SK-N-SH treated with all-trans-retinoic acid at 6 μM for 48 hours (cell line): Measurements from ENCODE around the gene DEAF1.

Experiments used
- ARNTL ChIP-seq: fragments of 450-650 bp; formaldehyde crosslinking; IDR thresholded peaks from 2 replicates; pipeline ENCODE4 v1.5.0; 2020; ENCODE audit warnings: low read depth, mild to moderate bottlenecking, moderate library complexity, borderline replicate concordance
- BACH2 ChIP-seq: fragments of 250-450 bp; sonication (Bioruptor Pico); IDR thresholded peaks from 2 replicates; pipeline ENCODE4 v1.9.0; 2021; ENCODE audit warnings: mild to moderate bottlenecking, borderline replicate concordance
- TF ChIP-seq, protein P1 (sequence below): fragments of 250-450 bp; sonication (Bioruptor Pico); IDR thresholded peaks from 2 replicates; pipeline ENCODE4 v1.8.0; 2021; ENCODE audit warnings: low read depth, mild to moderate bottlenecking, moderate library complexity, borderline replicate concordance

DNA sequence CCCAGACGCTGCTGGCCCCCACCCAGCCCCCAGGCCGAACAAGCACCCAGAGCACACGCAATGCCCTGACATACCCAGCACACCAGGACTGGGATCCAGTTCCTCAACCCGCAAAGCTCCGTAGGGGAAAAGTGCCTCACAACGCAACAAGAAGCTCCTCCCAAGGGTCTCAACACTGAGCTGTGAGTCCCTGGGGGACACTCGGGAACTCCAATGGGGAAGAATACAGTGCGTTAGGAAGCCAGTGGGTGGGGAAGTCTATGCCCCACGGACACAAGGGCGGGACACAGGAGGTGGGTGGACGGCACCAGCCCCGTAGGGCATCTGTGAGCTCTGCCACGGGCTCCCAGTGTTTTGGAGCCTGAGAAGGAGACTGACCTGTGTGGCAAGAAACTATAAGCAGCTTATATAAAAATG is 1.6 kb downstream of the DEAF1 start:
- TF ChIP-seq, protein P1, sequence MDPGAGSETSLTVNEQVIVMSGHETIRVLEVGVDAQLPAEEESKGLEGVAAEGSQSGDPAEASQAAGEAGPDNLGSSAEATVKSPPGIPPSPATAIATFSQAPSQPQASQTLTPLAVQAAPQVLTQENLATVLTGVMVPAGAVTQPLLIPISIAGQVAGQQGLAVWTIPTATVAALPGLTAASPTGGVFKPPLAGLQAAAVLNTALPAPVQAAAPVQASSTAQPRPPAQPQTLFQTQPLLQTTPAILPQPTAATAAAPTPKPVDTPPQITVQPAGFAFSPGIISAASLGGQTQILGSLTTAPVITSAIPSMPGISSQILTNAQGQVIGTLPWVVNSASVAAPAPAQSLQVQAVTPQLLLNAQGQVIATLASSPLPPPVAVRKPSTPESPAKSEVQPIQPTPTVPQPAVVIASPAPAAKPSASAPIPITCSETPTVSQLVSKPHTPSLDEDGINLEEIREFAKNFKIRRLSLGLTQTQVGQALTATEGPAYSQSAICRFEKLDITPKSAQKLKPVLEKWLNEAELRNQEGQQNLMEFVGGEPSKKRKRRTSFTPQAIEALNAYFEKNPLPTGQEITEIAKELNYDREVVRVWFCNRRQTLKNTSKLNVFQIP (CRISPR knock-in tag) = no peak
- TF ChIP-seq ARNTL (CRISPR knock-in tag) (no peak), BACH2 (CRISPR knock-in tag) (no peak)
